NCI-H128 (cell line): ENCODE measurements around the gene PCP2.
"Not testable (repeated sequence)": the region's sequence is repeated elsewhere in the genome, so short reads cannot be mapped to it uniquely, and the experiment has no call there.

Experiments
- DNase-seq: peaks from one replicate; lab custom pipeline; 2025; ENCODE audit not compliant: unreplicated experiment; lab: John Stamatoyannopoulos, UW

Gene PCP2

GRCh38 chr19:7661744-7662538, 28.4 kb upstream of the PCP2 start:
- DNase-seq, result no peak

GRCh38 chr19:7658219-7658686, 24.7 kb upstream of the PCP2 start:
- no peak for DNase-seq

GRCh38 chr19:7657131-7657751, 23.7 kb upstream of the PCP2 start:
- no peak for DNase-seq

GRCh38 chr19:7655581-7655980, 22.1 kb upstream of the PCP2 start:
- DNase-seq, result no peak

- DNase-seq, result no peak
These were observed 20.9 kb upstream of the PCP2 start for GRCh38 chr19:7654401-7654800.

GRCh38 chr19:7652061-7652641, 18.6 kb upstream of the PCP2 start:
- peak; percentile 60 for DNase-seq

- no peak for DNase-seq
These were observed 16.6 kb upstream of the PCP2 start for GRCh38 chr19:7650148-7650547.

GRCh38 chr19:7648265-7649014, 14.9 kb upstream of the PCP2 start:
- DNase-seq, result no peak

- no peak for DNase-seq
These were observed 13.6 kb upstream of the PCP2 start for GRCh38 chr19:7647156-7647555.

- no peak for DNase-seq
These were observed 12.8 kb upstream of the PCP2 start for GRCh38 chr19:7646426-7646700.

- no peak for DNase-seq
These were observed 12.3 kb upstream of the PCP2 start for GRCh38 chr19:7645656-7646425.

- DNase-seq, result no peak
These were observed 11.6 kb upstream of the PCP2 start for GRCh38 chr19:7645163-7645562.

- no peak for DNase-seq
These were observed 11.0 kb upstream of the PCP2 start for GRCh38 chr19:7644550-7644877.

GRCh38 chr19:7643629-7644549, 10.4 kb upstream of the PCP2 start:
- not testable (repeated sequence) for DNase-seq

GRCh38 chr19:7643031-7643415, 9.5 kb upstream of the PCP2 start:
- no peak for DNase-seq

- DNase-seq, result no peak
These were observed 8.9 kb upstream of the PCP2 start for GRCh38 chr19:7642295-7643030.

- no peak for DNase-seq
These were observed 8.1 kb upstream of the PCP2 start for GRCh38 chr19:7641290-7642276.

- DNase-seq, result no peak
These were observed 7.3 kb upstream of the PCP2 start for GRCh38 chr19:7640803-7641202.
